ENCODE data around the gene L3MBTL1.

L3MBTL1 gene

DNA sequence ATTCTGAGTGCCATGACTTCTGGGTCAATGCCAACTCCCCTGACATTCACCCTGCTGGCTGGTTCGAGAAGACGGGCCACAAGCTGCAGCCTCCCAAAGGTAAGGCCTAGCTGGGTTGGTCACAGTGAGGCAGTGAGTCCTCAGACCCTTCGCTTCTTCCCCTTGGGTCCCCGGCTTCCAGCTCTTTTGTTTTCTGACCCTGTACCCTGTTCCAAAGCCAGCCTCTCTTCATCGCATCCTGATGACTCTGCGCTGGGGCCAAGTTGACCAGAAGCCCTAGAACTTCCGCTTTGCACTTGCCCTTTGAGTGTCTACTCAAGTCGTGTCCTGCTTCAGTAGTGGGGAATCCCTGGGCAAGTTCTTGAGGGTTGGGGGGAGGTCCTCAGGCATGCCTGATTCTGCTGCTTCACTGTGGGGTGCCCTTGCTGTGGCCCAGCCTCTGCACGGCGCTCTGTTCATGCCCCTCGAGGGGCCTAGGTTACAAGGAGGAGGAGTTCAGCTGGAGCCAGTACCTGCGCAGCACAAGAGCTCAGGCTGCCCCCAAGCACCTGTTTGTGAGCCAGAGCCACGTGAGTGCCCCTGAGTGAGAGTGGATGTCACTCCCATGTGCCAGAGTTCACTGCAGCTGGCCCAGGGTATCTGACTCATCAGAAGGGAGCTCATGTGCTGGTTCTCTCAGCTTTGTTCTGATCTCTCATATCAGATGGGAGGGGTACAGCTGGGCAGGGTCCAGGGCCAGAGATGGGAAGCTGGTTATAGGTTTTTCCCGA, 23.0 kb downstream of the L3MBTL1 start:
- TF ChIP-seq, protein P1, sequence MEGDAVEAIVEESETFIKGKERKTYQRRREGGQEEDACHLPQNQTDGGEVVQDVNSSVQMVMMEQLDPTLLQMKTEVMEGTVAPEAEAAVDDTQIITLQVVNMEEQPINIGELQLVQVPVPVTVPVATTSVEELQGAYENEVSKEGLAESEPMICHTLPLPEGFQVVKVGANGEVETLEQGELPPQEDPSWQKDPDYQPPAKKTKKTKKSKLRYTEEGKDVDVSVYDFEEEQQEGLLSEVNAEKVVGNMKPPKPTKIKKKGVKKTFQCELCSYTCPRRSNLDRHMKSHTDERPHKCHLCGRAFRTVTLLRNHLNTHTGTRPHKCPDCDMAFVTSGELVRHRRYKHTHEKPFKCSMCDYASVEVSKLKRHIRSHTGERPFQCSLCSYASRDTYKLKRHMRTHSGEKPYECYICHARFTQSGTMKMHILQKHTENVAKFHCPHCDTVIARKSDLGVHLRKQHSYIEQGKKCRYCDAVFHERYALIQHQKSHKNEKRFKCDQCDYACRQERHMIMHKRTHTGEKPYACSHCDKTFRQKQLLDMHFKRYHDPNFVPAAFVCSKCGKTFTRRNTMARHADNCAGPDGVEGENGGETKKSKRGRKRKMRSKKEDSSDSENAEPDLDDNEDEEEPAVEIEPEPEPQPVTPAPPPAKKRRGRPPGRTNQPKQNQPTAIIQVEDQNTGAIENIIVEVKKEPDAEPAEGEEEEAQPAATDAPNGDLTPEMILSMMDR (IDR thresholded peaks at IDR 0.05; ENCODE audit: borderline replicate concordance, insufficient read depth, low read depth, low read length): no peak
- H3K4me3 ChIP-seq (ENCODE audit: low read depth, low read length): no peak overlapping the region

DNA sequence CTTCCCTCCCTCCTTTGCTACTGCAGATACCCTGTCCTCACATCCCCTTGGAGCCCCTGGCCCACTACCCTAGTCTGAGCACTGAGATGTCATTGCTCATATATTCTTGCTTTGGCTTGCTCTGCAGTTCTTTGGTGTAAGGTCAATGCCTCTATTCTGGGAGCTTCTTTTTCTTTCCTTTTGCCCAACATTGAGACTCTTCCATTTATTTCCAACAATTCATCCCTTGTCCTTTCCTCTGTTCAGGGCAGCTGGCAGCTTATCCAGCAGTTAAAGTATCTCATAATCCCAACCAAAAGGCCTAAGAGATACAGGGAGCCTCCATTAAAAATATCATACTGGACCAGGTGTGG, 23.6 kb downstream of the L3MBTL1 start:
- TF ChIP-seq, protein P1 (IDR thresholded peaks at IDR 0.05; ENCODE audit: borderline replicate concordance, insufficient read depth, low read depth, low read length): no peak
- no peak overlapping the region for H3K4me3 ChIP-seq (ENCODE audit: low read depth, low read length)

DNA sequence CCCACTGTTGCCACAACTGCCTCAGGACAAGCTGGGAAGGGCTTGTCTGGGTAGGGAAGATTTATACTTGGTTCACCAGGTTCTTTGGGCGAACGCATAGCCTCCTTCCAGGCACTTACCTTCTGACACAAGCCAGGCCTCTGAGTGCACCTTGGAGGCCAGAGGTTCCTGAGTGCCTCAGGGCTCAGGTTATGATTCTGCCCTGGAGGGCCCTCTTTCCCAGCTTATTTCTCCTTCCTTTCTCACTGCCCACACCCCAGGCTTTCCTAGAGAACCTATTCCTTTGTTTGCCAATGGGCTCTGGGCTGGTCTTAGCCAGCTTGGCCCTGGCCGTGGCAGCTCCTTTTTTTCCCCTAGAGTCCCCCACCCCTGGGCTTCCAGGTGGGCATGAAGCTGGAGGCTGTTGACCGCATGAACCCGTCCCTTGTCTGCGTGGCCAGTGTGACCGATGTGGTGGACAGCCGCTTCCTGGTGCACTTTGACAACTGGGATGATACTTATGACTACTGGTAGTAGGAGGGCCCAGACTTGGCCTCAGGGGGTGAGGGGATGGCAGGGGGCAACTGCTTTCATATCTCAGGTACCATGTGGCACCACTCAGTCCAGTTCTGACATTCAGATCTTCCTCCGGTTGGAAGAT, 25.0 kb downstream of the L3MBTL1 start:
- no peak overlapping the region for H3K4me3 ChIP-seq (ENCODE audit: low read depth, low read length)
- TF ChIP-seq, protein P1 (IDR thresholded peaks at IDR 0.05; ENCODE audit: borderline replicate concordance, insufficient read depth, low read depth, low read length): no peak

DNA sequence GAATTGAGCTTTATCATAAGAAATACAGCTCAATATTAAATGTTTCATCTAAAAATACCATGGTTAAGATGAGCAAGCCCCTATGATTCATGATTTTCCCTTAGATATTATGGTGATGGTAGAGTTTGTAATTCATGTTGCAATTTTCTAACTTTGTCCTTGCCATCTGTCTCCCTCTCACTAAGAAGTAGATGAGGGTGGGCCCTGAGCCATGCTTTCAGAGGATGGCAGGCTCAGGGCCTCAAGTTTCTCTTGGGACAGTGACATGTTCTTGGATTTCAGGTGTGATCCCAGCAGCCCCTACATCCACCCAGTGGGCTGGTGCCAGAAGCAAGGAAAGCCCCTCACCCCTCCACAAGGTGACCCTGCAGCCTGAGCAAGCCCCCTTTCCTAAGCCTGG, 25.6 kb downstream of the L3MBTL1 start:
- H3K4me3 ChIP-seq (ENCODE audit: low read depth, low read length): no peak overlapping the region
- TF ChIP-seq, protein P1 (IDR thresholded peaks at IDR 0.05; ENCODE audit: borderline replicate concordance, insufficient read depth, low read depth, low read length): no peak

DNA sequence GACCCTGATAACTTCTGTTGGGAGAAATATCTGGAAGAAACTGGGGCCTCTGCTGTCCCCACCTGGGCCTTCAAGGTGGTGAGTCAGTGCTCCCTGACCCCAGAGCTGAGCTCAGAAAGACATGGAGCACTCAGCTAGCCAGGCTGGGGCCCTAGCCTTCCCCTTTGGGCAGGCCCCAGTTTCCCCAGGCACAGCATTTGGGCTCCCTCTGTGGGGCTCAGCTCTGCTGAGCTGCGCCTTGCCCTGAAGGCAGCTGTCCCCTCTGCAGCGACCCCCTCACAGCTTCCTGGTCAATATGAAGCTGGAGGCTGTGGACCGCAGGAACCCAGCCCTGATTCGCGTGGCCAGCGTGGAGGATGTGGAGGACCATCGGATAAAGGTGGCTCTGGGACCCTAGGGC, 26.5 kb downstream of the L3MBTL1 start:
- H3K4me3 ChIP-seq (ENCODE audit: low read depth, low read length): no peak overlapping the region
- TF ChIP-seq, protein P1 (IDR thresholded peaks at IDR 0.05; ENCODE audit: borderline replicate concordance, insufficient read depth, low read depth, low read length): no peak

DNA sequence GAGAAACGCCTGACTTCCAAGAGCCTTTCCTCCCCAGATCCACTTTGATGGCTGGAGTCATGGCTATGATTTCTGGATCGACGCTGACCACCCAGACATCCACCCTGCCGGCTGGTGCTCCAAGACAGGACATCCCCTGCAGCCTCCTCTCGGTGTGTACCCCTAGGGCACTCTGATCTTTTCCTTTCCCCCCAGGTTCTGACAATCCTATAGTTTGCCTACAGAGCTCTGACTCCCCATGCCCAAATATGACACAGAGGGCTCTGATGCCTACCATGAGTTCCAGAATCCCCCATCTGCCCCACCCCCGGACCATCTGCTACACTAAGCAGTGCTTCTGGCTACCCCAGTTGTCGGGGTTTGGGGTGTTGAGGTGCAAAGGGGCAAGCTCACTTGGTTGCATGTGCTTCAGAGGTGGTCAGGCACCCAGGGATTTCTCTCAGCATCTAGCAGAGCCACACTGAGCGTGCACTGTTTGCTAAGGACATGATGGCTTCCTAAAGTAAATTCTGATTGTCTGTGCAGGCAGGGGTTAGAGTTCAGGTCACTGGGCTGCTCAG, 27.4 kb downstream of the L3MBTL1 start:
- TF ChIP-seq, protein P1 (IDR thresholded peaks at IDR 0.05; ENCODE audit: borderline replicate concordance, insufficient read depth, low read depth, low read length): no peak
- no peak overlapping the region for H3K4me3 ChIP-seq (ENCODE audit: low read depth, low read length)
